Epithelial cell of esophagus (primary cell): ENCODE results near the gene KCNC2.

Experiments used
- DNase-seq: peaks from one replicate; pipeline ENCODE4 v3.0.0; 2010; ENCODE audit warnings: low read depth
- H3K4me3 ChIP-seq: 2 replicates; pipeline ENCODE4 v1.5.1; 2011; ENCODE audit warnings: mild to moderate bottlenecking, low read length, control low read depth
- CTCF ChIP-seq: IDR thresholded peaks from 2 replicates; pipeline ENCODE4 v1.5.1; 2011; ENCODE audit warnings: low read depth, mild to moderate bottlenecking, low read length, control low read depth, inconsistent platforms; ENCODE audit not compliant: insufficient read depth; ENCODE audit errors: missing control alignments

Gene KCNC2

DNA sequence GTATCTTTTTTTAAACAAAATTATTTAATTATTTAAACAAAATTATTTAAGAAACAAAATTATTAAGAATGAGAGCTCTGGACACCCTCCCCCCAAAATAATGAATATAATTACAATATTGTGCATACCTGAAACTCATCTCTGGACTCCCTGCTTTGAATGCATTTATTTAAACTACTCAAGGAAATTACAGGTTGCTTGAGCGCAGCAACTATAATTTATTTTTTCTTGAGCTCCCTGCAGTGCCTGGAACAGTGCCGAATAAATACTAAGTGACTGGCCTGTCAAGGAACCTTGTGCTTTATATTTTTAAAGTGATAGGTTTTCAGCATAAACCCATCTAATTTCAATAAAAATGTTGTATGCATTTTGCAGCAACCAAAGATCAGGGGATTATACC, 93.9 kb downstream of the KCNC2 start:
- no peak for DNase-seq
- no peak for TF ChIP-seq CTCF
- no peak overlapping the region for H3K4me3 ChIP-seq

- peak; percentile 2 for DNase-seq
- no peak for TF ChIP-seq CTCF
- no peak overlapping the region for H3K4me3 ChIP-seq
These were observed 105.8 kb downstream of the KCNC2 start for GRCh38 chr12:75103822-75104221.

DNA sequence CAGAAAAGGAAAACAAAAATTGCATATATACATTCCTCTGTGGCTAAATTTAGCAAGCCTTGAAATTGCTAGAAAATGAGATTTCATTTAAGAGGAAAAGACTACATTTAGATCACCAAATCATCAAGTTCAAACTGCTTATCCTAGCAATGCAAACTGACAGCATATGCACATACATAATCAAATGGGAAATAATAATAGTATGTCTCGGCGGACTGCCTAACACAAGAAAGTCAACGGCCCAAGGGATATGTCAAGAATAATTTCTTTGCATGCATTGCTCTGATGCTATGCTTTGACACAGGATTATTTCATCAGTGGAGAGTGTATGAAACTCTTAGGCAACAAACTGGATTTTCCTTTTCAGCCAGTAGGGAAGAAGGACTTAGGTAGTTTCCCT, 107.9 kb downstream of the KCNC2 start:
- peak; percentile 5 for DNase-seq
- no peak overlapping the region for H3K4me3 ChIP-seq
- no peak for TF ChIP-seq CTCF

DNA sequence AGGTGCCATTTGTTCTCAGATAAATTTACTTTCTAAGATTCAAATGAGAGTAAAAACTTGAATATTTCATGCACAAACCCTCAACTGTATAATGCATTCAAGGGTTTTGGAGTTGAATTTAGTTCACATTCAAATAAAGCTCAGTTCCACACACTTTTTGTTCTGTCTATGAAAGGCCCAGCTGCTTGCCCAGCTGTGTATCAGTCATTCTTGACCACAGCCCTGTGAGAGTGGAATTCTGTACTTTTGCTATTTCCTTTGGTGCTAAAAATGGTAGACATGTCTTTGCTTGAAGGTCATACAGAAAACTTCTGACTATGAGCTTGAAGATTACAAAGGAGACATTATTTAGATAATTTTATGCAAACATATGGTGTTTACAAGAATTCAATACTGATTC, 110.4 kb downstream of the KCNC2 start:
- no peak overlapping the region for H3K4me3 ChIP-seq
- no peak for DNase-seq
- TF ChIP-seq CTCF: no peak

- no peak overlapping the region for H3K4me3 ChIP-seq
- no peak for DNase-seq
- no peak for TF ChIP-seq CTCF
These were observed 112.6 kb downstream of the KCNC2 start for GRCh38 chr12:75097003-75097402.

DNA sequence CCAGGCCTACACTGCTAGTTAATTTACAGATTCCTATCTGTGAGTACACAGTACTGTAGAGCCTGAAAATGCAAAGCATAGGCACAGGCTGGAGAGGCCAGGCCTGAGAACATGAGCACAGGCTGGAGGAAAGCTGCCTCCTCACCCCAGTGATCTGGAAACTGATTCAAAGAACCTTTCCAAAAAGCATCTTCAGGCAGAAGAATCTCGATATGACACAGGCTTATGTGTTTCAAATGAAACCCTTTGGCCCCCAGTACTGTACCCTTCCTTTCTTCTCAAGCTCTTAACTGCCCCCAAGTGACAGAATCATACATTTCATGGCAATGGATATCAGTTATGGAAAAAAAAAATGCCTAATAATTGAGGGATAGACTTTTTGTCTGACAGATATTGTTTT, 122.0 kb downstream of the KCNC2 start:
- no peak overlapping the region for H3K4me3 ChIP-seq
- no peak for TF ChIP-seq CTCF
- DNase-seq: peak; percentile 4

DNA sequence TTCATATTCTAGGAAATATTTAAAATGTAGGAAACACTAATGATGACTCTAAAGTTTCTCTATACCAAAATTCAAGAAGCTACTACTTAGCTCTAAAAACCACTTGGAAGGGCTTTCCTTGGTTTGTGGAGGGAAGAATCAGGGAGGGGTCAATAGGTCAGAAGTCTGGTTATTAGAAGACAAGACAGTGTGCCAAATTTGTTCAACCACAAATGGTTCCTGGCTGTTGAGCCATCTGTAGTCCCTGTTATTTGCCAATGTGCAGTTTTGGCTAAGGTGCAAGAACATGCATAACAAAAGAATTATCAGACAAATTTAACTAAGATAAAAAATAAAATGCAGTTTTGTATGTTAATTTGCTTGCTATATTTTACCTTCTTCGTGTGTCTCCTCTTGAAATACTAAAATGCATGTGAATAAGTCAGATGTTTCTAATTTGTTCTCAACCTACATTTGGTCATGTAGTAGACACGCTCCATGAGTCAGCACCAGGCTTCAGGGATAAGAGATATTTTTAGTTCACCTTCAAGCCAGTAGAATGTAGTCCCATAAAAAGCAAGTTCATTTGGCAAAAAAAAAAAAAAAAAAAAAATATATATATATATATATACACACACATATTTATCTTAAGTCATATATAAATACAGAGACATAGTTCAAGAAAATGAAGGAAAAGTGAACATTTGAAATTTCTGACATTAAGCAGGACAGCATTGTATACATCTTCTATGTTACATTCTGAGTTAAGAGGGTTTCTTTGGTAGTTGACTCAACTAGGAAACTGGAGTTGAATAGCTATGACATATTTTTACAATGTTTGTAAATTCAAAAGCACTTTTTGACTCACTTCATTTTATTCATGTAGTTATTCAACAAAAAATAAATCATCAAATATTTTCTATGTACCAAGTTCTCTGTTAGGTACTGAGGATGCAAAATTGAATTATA, 123.3 kb downstream of the KCNC2 start:
- DNase-seq: peak; percentile 14
- no peak for TF ChIP-seq CTCF
- no peak overlapping the region for H3K4me3 ChIP-seq
